ENCODE results near the gene IL1RAPL2.

The IL1RAPL2 gene

GRCh38 chrX:104749951-104750610 lies 184.1 kb downstream of the IL1RAPL2 start:
- H3K27ac ChIP-seq (ENCODE audit: low read depth, low read length) = no peak overlapping the region

GRCh38 chrX:104762641-104763040 lies 196.6 kb downstream of the IL1RAPL2 start:
- no peak overlapping the region for H3K4me2 ChIP-seq (ENCODE audit: low read length)
- H3K27ac ChIP-seq (ENCODE audit: low read depth, low read length) = no peak overlapping the region
- H3K79me2 ChIP-seq (ENCODE audit: control insufficient read depth, low read length) = no peaks in the 10 kb centered on the region
- no peaks in the 10 kb centered on the region for H3K9me2 ChIP-seq (replicated peaks; ENCODE audit: control insufficient read depth, low read length)
- H3K36me3 ChIP-seq (ENCODE audit: control insufficient read depth, low read length) = no peaks in the 10 kb centered on the region
- no peaks in the 10 kb centered on the region for H4K20me1 ChIP-seq (ENCODE audit: control insufficient read depth, insufficient read depth, low read depth, low read length)
- no peak overlapping the region for H3K4me3 ChIP-seq (ENCODE audit: low read length)
- H3K9me3 ChIP-seq (ENCODE audit: control insufficient read depth, insufficient read depth, low read length) = no peaks in the 10 kb centered on the region
- H3K27me3 ChIP-seq (ENCODE audit: control insufficient read depth, low read length) = no peaks in the 10 kb centered on the region
- TF ChIP-seq CTCF (IDR thresholded peaks at IDR 0.05; ENCODE audit: low read depth, low read length, poor library complexity, severe bottlenecking) (no peak), EZH2phosphoT487 (IDR thresholded peaks at IDR 0.05; ENCODE audit: borderline replicate concordance, low read length) (no peak)
- no peaks in the 10 kb centered on the region for H3K4me1 ChIP-seq (ENCODE audit: control insufficient read depth, low read length)
- no peaks in the 10 kb centered on the region for H3F3A ChIP-seq (ENCODE audit: control insufficient read depth, insufficient read depth)

More at GRCh38 chrX:104749951-104750610, 184.1 kb downstream of the IL1RAPL2 start:
- no peaks in the 10 kb centered on the region for H3K36me3 ChIP-seq (ENCODE audit: control insufficient read depth, low read length)
- no peak overlapping the region for H3K4me3 ChIP-seq (ENCODE audit: low read length)
- no peaks in the 10 kb centered on the region for H3K27me3 ChIP-seq (ENCODE audit: control insufficient read depth, low read length)
- no peaks in the 10 kb centered on the region for H3K9me2 ChIP-seq (replicated peaks; ENCODE audit: control insufficient read depth, low read length)
- no peaks in the 10 kb centered on the region for H3K79me2 ChIP-seq (ENCODE audit: control insufficient read depth, low read length)
- H3K9me3 ChIP-seq (ENCODE audit: control insufficient read depth, insufficient read depth, low read length) = no peaks in the 10 kb centered on the region
- no peak overlapping the region for H3K4me2 ChIP-seq (ENCODE audit: low read length)
- H3K4me1 ChIP-seq (ENCODE audit: control insufficient read depth, low read length) = no peaks in the 10 kb centered on the region
- H4K20me1 ChIP-seq (ENCODE audit: control insufficient read depth, insufficient read depth, low read depth, low read length) = no peaks in the 10 kb centered on the region
- TF ChIP-seq EZH2phosphoT487 (IDR thresholded peaks at IDR 0.05; ENCODE audit: borderline replicate concordance, low read length) (no peak), CTCF (IDR thresholded peaks at IDR 0.05; ENCODE audit: low read depth, low read length, poor library complexity, severe bottlenecking) (no peak)
- no peaks in the 10 kb centered on the region for H3F3A ChIP-seq (ENCODE audit: control insufficient read depth, insufficient read depth)

GRCh38 chrX:104789784-104790183 lies 223.8 kb downstream of the IL1RAPL2 start:
- Histone ChIP-seq H3K27ac (ENCODE audit: low read depth, low read length) (no peak overlapping the region), H3K4me2 (ENCODE audit: low read length) (no peak overlapping the region), H4K20me1 (ENCODE audit: control insufficient read depth, insufficient read depth, low read depth, low read length) (no peaks in the 10 kb centered on the region), H3K36me3 (ENCODE audit: control insufficient read depth, low read length) (no peaks in the 10 kb centered on the region), H3K79me2 (ENCODE audit: control insufficient read depth, low read length) (no peaks in the 10 kb centered on the region), H3K4me1 (ENCODE audit: control insufficient read depth, low read length) (no peaks in the 10 kb centered on the region), H3K9me3 (ENCODE audit: control insufficient read depth, insufficient read depth, low read length) (no peaks in the 10 kb centered on the region), H3F3A (ENCODE audit: control insufficient read depth, insufficient read depth) (no peaks in the 10 kb centered on the region), H3K4me3 (ENCODE audit: low read length) (no peak overlapping the region), H3K27me3 (ENCODE audit: control insufficient read depth, low read length) (no peaks in the 10 kb centered on the region), H3K9me2 (replicated peaks; ENCODE audit: control insufficient read depth, low read length) (no peaks in the 10 kb centered on the region)
- TF ChIP-seq CTCF (IDR thresholded peaks at IDR 0.05; ENCODE audit: low read depth, low read length, poor library complexity, severe bottlenecking) = no peak
- TF ChIP-seq EZH2phosphoT487 (IDR thresholded peaks at IDR 0.05; ENCODE audit: borderline replicate concordance, low read length) = no peak

All from DOHH2 (cell line).